Measurements from ENCODE around the gene PCDH9.

Gene PCDH9

GRCh38 chr13:66462187-66462586 lies 767.9 kb downstream of the PCDH9 start:
- DNase-seq (ENCODE audit: low spot score), result no peak

GRCh38 chr13:66461021-66461420 lies 769.1 kb downstream of the PCDH9 start:
- DNase-seq (ENCODE audit: low spot score), result no peak

- no peak for DNase-seq (ENCODE audit: low spot score)
Measured at GRCh38 chr13:66459634-66460033, 770.5 kb downstream of the PCDH9 start.

DNA sequence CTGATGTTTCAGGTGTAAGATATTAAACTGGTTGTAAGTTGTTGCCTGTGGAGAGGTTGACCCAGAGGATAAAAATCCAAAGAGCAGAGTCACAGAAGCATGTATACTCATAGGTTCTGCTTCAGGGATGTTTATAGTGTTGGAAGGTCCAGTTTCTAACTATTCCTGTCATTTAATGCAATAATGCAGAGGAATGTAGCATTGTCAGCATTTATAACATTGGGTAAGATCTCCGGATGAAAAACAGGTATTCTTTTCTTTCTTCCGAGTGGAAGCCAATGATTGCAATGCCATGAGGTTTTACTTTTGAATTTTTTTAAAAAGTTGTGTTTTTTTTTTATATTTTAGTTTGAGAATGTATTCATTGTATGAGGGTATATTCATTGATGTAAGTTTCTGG lies 771.0 kb downstream of the PCDH9 start:
- DNase-seq (ENCODE audit: low spot score), result no peak

DNA sequence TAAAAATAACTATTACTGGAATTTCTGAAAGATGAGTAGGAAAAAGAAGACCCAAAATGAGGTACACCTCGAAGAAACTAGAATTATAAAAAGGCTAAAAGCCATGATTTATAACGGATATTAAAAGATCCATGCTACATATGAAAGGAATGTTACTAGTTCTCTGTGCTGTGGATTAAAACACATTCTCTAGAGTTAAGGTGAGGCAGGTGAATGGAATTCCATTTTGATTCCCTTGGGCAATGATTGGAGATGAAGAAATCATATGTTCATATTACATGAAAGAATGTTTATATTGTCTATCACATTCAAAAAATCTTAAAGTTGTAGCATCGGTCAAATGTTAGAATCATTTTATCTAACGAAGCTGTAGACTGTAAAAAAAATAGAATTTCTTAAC lies 783.7 kb downstream of the PCDH9 start:
- no peak for DNase-seq (ENCODE audit: low spot score)

GRCh38 chr13:66443926-66444325 lies 786.2 kb downstream of the PCDH9 start:
- no peak for DNase-seq (ENCODE audit: low spot score)

GRCh38 chr13:66440938-66441337 lies 789.2 kb downstream of the PCDH9 start:
- DNase-seq (ENCODE audit: low spot score), result no peak

- no peak for DNase-seq (ENCODE audit: low spot score)
Measured at GRCh38 chr13:66430728-66431127, 799.4 kb downstream of the PCDH9 start.

DNA sequence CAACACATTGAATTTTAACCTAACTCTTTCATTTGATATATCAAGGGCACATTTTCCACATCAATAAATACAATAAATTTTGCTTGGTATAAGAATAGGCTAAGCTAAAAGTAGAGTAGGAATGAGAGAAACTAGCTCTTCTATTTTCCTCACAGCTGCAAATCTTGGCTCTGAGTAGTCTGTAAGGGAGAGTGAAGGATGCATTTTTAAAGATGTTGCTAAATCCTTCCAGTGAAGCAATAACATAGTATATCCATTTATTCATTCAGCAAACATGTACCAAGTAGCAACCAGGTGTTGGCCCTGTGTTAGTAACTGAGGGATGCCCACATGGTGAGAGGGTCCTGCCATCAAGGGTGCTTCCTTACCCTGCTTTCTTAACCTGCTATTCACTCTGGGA lies 799.9 kb downstream of the PCDH9 start:
- DNase-seq (ENCODE audit: low spot score), result no peak

DNA sequence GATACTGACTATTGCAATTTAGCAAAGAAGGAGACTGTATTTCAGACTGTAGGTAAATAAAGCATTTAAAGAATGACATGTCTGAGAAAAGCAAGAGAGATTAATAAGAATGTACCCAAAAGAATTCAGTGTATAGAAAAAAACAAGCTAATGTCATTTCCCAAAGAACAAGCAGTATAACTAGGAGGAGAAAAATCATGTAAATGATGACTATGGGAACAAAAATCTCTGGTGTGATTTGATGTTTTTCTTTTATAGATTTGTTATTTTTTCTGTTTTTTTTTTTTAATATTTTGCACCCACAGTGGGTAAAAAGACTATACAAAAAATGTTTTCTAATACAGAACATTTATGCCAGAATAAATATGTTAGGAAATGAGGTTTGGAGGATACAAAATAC lies 801.0 kb downstream of the PCDH9 start:
- DNase-seq (ENCODE audit: low spot score), result no peak

DNA sequence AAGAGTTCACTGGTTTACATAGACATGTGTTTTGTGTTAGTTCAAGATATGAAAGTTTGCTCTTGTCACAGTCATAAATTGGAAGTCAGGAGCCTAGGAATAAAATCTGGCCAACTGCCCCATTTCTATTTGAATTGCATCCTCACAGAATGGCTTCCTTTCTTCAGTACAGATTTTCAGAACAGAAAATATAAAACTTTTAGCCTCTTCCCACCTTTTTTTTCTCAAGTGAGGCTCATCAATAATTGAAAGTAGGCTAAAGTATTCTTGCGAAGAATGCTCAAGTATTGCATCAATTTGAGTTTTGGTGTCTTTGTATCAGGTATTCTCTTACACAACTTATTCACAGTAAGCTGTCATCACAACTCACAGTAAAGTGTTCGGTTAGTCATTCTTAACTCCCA lies 802.7 kb downstream of the PCDH9 start:
- DNase-seq (ENCODE audit: low spot score), result no peak

- DNase-seq (ENCODE audit: low spot score), result no peak
Measured at GRCh38 chr13:66425741-66426140, 804.4 kb downstream of the PCDH9 start.

DNA sequence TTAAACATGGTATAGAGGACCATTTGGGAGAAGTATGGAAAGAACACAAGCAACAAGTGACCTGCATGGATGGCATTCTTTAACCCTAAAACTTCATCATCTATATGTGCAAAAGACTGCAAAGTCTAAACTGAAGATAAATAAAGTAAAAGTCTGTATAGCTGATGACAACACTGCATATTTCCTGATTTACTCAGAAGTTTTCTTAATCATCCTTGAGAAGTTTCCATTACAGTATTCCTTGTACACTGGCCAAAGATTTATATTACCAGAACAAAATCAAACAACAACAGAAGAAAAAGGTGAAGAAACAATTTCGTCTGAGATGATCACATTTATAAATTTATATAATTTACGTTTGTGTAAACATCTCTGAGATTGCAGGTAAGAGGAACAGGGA lies 805.7 kb downstream of the PCDH9 start:
- no peak for DNase-seq (ENCODE audit: low spot score)

DNA sequence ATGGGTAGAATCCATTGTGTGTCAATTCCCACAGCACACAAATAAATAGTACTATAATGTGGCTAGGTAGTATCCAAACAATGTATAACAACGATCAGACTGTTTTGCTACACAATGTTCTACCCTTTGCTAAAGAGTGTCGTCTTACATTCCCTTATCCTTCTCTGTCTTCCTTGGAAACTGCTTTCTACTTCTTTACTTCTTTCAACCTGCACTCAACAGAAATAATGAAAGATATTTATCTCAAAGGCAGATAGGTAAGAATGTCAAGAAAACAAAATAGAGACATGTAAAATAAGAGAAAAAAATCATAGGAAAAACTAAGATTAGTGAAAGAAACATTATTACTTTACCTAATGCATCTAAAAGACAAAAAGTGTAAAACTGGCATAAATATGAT lies 814.7 kb downstream of the PCDH9 start:
- no peak for DNase-seq (ENCODE audit: low spot score)

DNA sequence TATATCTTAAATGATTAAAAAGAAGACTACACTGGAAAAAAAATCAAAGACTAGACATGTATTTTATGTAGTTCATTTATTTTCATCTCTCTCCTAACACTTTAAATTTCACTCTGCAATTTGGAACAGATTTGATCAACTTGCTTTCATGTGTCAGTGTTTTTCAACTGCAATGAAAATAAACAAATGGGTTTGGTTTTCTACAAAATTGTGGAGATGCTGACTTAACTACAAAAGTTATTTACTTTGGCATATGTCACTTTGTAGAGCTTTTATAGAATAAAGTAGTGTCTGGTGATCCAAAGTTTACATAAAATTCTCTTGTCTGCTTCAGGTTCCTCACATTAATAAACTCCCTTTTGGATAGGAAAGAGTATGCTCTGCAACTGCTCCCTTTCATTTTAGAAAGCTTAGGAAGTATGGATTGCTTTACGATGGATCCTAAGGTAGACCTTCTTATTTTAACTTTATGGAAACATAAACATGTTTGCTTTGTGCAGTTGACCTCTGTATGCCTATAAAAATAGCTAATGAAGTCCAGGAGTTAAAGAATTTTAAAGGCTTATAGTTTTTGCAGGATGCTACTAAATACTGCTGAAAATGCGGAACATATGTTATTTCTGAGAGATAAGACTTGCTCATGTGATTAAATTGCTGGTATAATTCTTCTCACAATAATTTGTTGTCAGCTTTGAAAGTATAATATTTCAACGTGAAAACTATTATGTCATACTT lies 815.9 kb downstream of the PCDH9 start:
- no peak for DNase-seq (ENCODE audit: low spot score)

GRCh38 chr13:66410314-66410713 lies 819.8 kb downstream of the PCDH9 start:
- no peak for DNase-seq (ENCODE audit: low spot score)

DNA sequence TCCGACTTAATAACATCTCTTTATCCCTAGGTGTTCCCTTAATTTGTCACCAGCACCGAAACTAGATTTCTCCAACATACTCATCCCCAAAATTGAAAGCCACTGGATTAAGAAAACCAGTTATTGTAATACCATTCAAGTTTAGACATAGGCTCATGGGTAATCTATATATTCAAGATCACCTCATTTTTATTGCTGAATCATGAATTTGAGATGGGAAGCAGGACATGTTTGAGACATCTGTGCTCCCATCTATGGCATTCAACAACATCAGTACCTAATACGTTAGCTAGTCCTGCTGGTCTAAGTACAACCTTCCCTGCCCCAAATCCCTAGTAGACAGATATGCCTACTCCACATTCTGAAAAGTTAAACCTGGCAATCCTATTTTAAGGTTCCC lies 820.6 kb downstream of the PCDH9 start:
- DNase-seq (ENCODE audit: low spot score), result no peak

DNA sequence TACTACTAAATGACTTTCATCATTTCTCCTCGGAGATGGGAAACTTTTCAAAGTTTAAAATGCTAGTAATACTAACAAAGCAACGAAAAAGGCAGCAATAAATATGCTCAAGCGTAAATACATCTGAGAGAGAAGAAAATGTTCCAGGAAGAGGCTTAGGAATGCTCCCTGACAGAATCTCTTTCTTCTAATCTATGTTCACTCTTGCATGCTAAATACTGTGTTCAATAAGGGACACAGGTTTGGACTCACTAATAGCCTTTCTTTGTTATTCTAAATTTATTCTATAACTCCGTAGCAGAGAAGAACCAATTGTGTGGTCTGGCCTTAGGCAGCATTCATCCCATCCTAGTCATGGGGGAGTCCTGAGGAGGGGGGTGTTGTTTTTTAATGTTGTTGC lies 823.0 kb downstream of the PCDH9 start:
- DNase-seq (ENCODE audit: low spot score), result no peak

DNA sequence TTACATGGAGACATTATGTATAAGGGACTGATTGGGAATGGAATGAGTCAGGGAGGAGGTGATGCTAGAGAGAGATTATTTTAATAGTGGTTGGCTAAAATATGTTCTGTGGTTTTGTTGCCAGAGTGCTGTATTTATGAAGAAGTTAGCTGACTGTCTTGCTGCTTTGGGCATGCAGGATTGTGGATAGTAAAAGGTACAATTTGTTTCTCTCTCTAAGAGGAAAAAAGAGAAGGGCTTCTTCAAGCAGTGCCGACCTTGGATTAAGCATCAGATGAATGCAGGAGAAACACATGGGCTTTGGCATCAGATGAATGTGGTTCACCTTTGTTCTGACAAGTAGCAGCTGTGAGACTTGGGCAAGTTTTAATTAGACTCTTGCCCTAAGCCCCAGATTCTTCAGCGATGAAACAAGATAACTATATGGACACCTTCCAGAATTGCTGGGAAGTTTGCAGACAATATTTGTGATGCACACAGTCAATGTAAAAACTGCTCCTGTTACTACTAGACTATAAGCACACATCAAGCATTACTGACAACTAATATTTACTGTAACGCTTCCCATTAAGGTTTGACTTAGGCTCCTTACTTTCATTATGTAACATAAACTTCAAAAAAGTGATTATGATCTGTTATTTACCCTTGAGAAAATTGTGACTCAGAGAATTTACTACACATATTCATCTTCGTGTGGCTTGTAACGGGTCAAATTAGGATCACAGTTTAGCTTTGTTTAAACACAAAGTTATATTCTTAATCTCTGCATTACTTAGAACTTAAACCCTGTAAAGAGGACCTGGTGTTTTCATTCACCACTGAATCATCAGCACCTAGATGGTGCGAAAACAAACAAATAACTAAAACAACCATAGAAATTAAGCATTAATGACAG lies 824.0 kb downstream of the PCDH9 start:
- DNase-seq (ENCODE audit: low spot score), result no peak

DNA sequence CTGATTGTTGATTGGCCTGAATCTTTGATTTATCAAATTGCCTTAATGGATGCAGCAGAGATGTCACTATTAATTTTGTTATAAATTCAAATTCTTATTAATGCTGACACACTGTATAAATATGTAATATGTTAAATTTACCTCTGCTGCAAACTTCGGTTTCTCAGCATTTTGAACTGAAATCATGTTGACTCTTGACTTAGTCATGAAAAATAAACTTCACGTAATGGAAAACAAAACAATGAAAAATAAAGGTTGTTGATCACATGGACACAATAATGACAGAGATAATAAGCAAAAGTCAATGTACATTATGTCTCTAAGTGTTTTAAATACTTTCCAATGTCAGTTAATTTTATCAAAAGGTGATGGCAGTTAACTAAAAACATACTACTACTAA lies 827.6 kb downstream of the PCDH9 start:
- DNase-seq (ENCODE audit: low spot score), result no peak

GRCh38 chr13:66402066-66402465 lies 828.1 kb downstream of the PCDH9 start:
- DNase-seq (ENCODE audit: low spot score), result no peak

DNA sequence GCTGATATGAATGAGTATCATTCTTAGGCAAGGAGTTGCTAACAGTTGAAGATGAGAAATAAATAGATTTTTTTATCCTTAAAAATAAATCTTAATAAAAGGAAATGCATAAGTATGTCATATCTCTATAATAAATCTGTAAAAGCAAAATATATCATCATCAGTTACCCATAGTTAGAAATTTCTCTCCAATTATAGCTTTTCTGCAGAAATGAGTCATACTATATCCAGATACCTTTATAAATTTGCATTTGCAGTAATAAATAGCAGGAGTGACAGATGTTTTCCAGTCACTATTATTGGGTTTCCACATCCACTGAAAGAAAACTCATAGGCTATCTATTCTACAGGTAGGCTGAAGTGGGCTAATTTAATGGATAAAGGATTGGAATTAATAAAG lies 829.8 kb downstream of the PCDH9 start:
- no peak for DNase-seq (ENCODE audit: low spot score)

- no peak for DNase-seq (ENCODE audit: low spot score)
Measured at GRCh38 chr13:66399873-66400272, 830.3 kb downstream of the PCDH9 start.

GRCh38 chr13:66397133-66397532 lies 833.0 kb downstream of the PCDH9 start:
- no peak for DNase-seq (ENCODE audit: low spot score)

Data from Ammon's horn (tissue), 1 donor.